ENCODE measurements around the gene MRGPRF. TPM values are rescaled to one million over a fixed set of nuclear protein-coding genes. Genes with fewer than 3 reads are reported as not detected.

Gene MRGPRF
- total and polyA plus RNA-seq, 2 of the 8 experiments (the other 6 are each of a cell fraction or from before 2014, with no cell fraction given), result 7.5 to 11.0 TPM

- Histone ChIP-seq H3K9me3 (ENCODE audit: insufficient read depth in 2 of 2, low read depth in 1 of 2, low read length in 1 of 2) (no peaks in the 10 kb centered on the region), H3K4me3 (ENCODE audit: extremely low read depth in 1 of 4, insufficient read depth in 2 of 4, low read depth in 3 of 4, low read length in 4 of 4) (no peak overlapping the region), H3K4me1 (replicated peaks in 1 of 4; ENCODE audit: control insufficient read depth in 3 of 4, insufficient read depth in 4 of 4, low read length in 3 of 4) (no peaks in the 10 kb centered on the region), H3K79me1 (ENCODE audit: low read depth, low read length) (peaks cover 16% of the 10 kb centered on the region), H2BK20ac (ENCODE audit: low read length) (no peak overlapping the region), H3K18ac (ENCODE audit: extremely low read depth, low read length) (no peak overlapping the region), H3K4me2 (ENCODE audit: insufficient read depth in 1 of 2, low read depth in 2 of 2, low read length in 2 of 2) (no peak overlapping the region), H3K23me2 (ENCODE audit: low read depth, low read length) (no peaks in the 10 kb centered on the region), H2BK120ac (replicated peaks; ENCODE audit: low read depth, low read length) (no peak overlapping the region), H3K4ac (replicated peaks; ENCODE audit: insufficient read length, low read depth, low read length) (no peak overlapping the region), H3K27ac (ENCODE audit: low read depth, low read length) (no peak overlapping the region), H2AK5ac (ENCODE audit: low read depth, low read length) (no peak overlapping the region), H2BK15ac (ENCODE audit: low read length) (no peak overlapping the region), H2BK12ac (ENCODE audit: low read depth, low read length) (no peak overlapping the region), H3K79me2 (ENCODE audit: control insufficient read depth in 1 of 2, insufficient read depth in 2 of 2, low read length in 2 of 2) (peaks cover 0 to 11% of the 10 kb centered on the region in 2 experiments; a peak in 1 of 4 replicates), H4K20me1 (replicated peaks in 1 of 2; ENCODE audit: control insufficient read depth in 1 of 2, insufficient read depth in 2 of 2, low read length in 2 of 2) (peaks cover 2 to 34% of the 10 kb centered on the region in 2 experiments), H3K9ac (replicated peaks in 1 of 4; ENCODE audit: extremely low read depth in 1 of 4, low read depth in 3 of 4, low read length in 3 of 4) (no peak overlapping the region), H2BK5ac (ENCODE audit: low read depth, low read length) (no peak overlapping the region), H2AFZ (ENCODE audit: low read length) (no peak overlapping the region), H3K23ac (ENCODE audit: insufficient read length) (no peak overlapping the region), H3K56ac (replicated peaks; ENCODE audit: insufficient read length, low read depth, low read length) (no peak overlapping the region), H4K5ac (ENCODE audit: insufficient read length, low read depth, low read length) (no peak overlapping the region), H4K91ac (replicated peaks; ENCODE audit: insufficient read length, low read length) (no peak overlapping the region), H3K27me3 (replicated peaks in 1 of 4; ENCODE audit: control insufficient read depth in 3 of 4, extremely low read depth in 1 of 4, insufficient read depth in 3 of 4, low read length in 3 of 4) (no peaks in the 10 kb centered on the region), H3K36me3 (ENCODE audit: control insufficient read depth in 2 of 4, insufficient read depth in 4 of 4, low read length in 3 of 4) (peaks cover 0 to 14% (median 4%) of the 10 kb centered on the region in 4 experiments; a peak in 6 of 8 replicates), H3K14ac (ENCODE audit: insufficient read length) (no peak overlapping the region), H4K8ac (ENCODE audit: extremely low read depth, insufficient read depth, low read length) (peak overlapping the region; percentile 65)
- ChIA-PET POLR2A (ENCODE audit: partially characterized antibody) (interaction anchor here (1.3 kb wide), 1 partner anchor 10 kb away, joined by 6 read pairs; the partner anchor contains the start of gene TPCN2), CTCF (ENCODE audit: partially characterized antibody) (interaction anchor here (0.9 to 2.2 kb wide), 6 partner anchors 14 to 110 kb away, joined by 3 to 5 read pairs (median 4); no protein-coding TSS in a partner anchor)
- no peak for DNase-seq (ENCODE audit: low read depth in 1 of 2, low spot score in 2 of 2)
- no peak for FAIRE-seq
- WGBS, 2 experiments (ENCODE audit: extremely low coverage in 1 of 2, insufficient coverage in 1 of 2, insufficient read length in 1 of 2, insufficient replicate concordance in 2 of 2, low coverage in 1 of 2, low lambda C conversion rate in 2 of 2, missing lambda C conversion rate in 1 of 2), result 88% methylated on average over 21 of the region's 23 CpGs; no CpG with 5 or more reads in 1 of the 2 experiments
- no peak for TF ChIP-seq SP4 (IDR thresholded peaks at IDR 0.05; ENCODE audit: low read length)
- TF ChIP-seq FOSL1 (IDR thresholded peaks at IDR 0.05; ENCODE audit: insufficient read depth, low read depth, low read length), result no peak
- TF ChIP-seq KDM5A (IDR thresholded peaks at IDR 0.05; ENCODE audit: low read length), result no peak
- no peak for TF ChIP-seq EP300 (IDR thresholded peaks at IDR 0.05; ENCODE audit: borderline replicate concordance in 1 of 2, low read depth in 2 of 2, low read length in 2 of 2)
- TF ChIP-seq EZH2 (IDR thresholded peaks at IDR 0.05; ENCODE audit: low read depth, low read length, severe bottlenecking), result no peak
- no peak for TF ChIP-seq CTCF (IDR thresholded peaks at IDR 0.05; ENCODE audit: control extremely low read depth in 1 of 3, insufficient read depth in 1 of 3, low read depth in 1 of 3, low read length in 3 of 3)
- no peak for TF ChIP-seq RAD21 (IDR thresholded peaks at IDR 0.05 in 1 of 2, conservative IDR thresholded peaks at IDR 0.05 in 1 of 2; ENCODE audit: low read depth in 2 of 2, low read length in 2 of 2)
- TF ChIP-seq CHD1 (IDR thresholded peaks at IDR 0.05; ENCODE audit: low read depth, low read length), result no peak
These were observed 45.6 kb upstream of the MRGPRF start for GRCh38 chr11:69058511-69059270.

Measured in H1 (cell line).